NT2/D1 (cell line): ENCODE data around the gene ADPRH.

ENCODE experiments used
- DNase-seq: peaks from one replicate; pipeline ENCODE4 v3.0.0-alpha.2; 2011; ENCODE audit warnings: low read depth, low spot score
- H3K27me3 ChIP-seq: 2 replicates; pipeline ENCODE4 v1.6.0; 2011; ENCODE audit warnings: mild to moderate bottlenecking; ENCODE audit not compliant: insufficient read length, insufficient read depth
- H3K36me3 ChIP-seq: 2 replicates; pipeline ENCODE4 v1.6.1; 2011; ENCODE audit warnings: mild to moderate bottlenecking, low read length, mixed read lengths; ENCODE audit not compliant: insufficient read depth, insufficient read length
- H3K4me1 ChIP-seq: 2 replicates; pipeline ENCODE4 v1.5.1; 2011; ENCODE audit not compliant: insufficient read depth, insufficient read length
- H3K4me3 ChIP-seq: 2 replicates; pipeline ENCODE4 v1.5.1; 2011; ENCODE audit warnings: low read depth; ENCODE audit not compliant: insufficient read length
- H3K9ac ChIP-seq: 2 replicates; pipeline ENCODE4 v1.6.0; 2011; ENCODE audit warnings: low read depth; ENCODE audit not compliant: insufficient read length
- H3K9me3 ChIP-seq: 2 replicates; pipeline ENCODE4 v1.5.1; 2011; ENCODE audit warnings: mild to moderate bottlenecking, low read length; ENCODE audit not compliant: insufficient read depth
- SUZ12 ChIP-seq: IDR thresholded peaks from 2 replicates; pipeline ENCODE4 v1.6.1; 2011; ENCODE audit not compliant: insufficient read length, insufficient read depth; ENCODE audit errors: extremely low read depth
- YY1 ChIP-seq: IDR thresholded peaks from 2 replicates; pipeline ENCODE4 v1.6.1; 2011; ENCODE audit not compliant: insufficient read length, insufficient read depth
- ZNF274 ChIP-seq: IDR thresholded peaks from 2 replicates; pipeline ENCODE4 v1.6.1; 2011; ENCODE audit warnings: mild to moderate bottlenecking, low read depth, low read length

The ADPRH gene

GRCh38 chr3:119580067-119580760 lies 922 bp downstream of the ADPRH start:
- TF ChIP-seq ZNF274, result no peak
- no peak for TF ChIP-seq YY1
- TF ChIP-seq SUZ12, result no peak
- peaks cover 13% of the 10 kb centered on the region for H3K27me3 ChIP-seq
- no peak for DNase-seq
- peak overlapping the region; percentile 71 for H3K4me3 ChIP-seq
- no peaks in the 10 kb centered on the region for H3K36me3 ChIP-seq
- H3K9me3 ChIP-seq, result no peaks in the 10 kb centered on the region
- H3K9ac ChIP-seq, result peak overlapping the region; percentile 92
- no peaks in the 10 kb centered on the region for H3K4me1 ChIP-seq

- Histone ChIP-seq H3K4me3 (no peak overlapping the region), H3K9me3 (no peaks in the 10 kb centered on the region), H3K27me3 (peaks cover 13% of the 10 kb centered on the region), H3K9ac (no peak overlapping the region), H3K36me3 (peaks cover 5% of the 10 kb centered on the region), H3K4me1 (no peaks in the 10 kb centered on the region)
- TF ChIP-seq YY1, result no peak
- no peak for TF ChIP-seq ZNF274
- no peak for TF ChIP-seq SUZ12
- no peak for DNase-seq
These were observed 2.9 kb downstream of the ADPRH start for GRCh38 chr3:119582178-119582577.

GRCh38 chr3:119585208-119585607 lies 5.9 kb downstream of the ADPRH start:
- Histone ChIP-seq H3K4me1 (peaks cover 4% of the 10 kb centered on the region), H3K9me3 (no peaks in the 10 kb centered on the region), H3K4me3 (no peak overlapping the region), H3K36me3 (peaks cover 5% of the 10 kb centered on the region), H3K9ac (no peak overlapping the region), H3K27me3 (no peaks in the 10 kb centered on the region)
- no peak for DNase-seq
- TF ChIP-seq ZNF274 (no peak), SUZ12 (no peak), YY1 (no peak)

DNA sequence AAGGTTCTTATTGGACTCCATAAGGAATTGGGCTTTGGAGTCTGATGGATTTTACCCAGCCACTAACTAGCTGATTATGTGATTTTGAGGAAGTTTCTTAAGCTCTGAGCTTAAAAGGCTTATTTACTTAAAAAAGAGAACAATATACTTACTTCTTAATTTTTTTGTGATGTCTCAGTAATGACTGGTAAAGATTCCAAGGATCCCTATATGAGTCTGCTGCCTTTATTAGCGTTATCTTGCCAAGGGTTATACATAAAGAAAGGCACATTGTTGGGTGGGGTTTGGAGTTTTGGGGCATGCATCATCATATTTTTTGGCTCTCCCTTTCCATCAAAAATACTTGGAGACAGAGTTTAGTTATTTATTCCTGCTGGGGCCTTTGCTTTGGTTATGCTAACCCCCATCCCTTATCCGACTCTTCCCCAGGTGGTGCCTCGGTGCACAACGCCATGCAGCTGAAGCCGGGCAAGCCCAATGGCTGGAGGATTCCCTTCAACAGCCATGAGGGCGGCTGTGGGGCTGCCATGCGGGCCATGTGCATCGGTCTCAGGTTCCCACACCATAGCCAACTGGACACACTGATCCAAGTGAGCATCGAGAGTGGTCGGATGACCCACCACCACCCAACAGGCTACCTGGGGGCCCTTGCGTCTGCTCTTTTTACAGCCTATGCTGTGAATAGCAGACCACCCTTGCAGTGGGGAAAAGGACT lies 6.7 kb downstream of the ADPRH start:
- no peak for DNase-seq
- no peak for TF ChIP-seq SUZ12
- TF ChIP-seq YY1, result no peak
- TF ChIP-seq ZNF274, result no peak
- no peak overlapping the region for H3K4me3 ChIP-seq
- no peaks in the 10 kb centered on the region for H3K27me3 ChIP-seq
- H3K36me3 ChIP-seq, result peaks cover 5% of the 10 kb centered on the region
- no peak overlapping the region for H3K9ac ChIP-seq
- peaks cover 4% of the 10 kb centered on the region for H3K4me1 ChIP-seq
- no peaks in the 10 kb centered on the region for H3K9me3 ChIP-seq

DNA sequence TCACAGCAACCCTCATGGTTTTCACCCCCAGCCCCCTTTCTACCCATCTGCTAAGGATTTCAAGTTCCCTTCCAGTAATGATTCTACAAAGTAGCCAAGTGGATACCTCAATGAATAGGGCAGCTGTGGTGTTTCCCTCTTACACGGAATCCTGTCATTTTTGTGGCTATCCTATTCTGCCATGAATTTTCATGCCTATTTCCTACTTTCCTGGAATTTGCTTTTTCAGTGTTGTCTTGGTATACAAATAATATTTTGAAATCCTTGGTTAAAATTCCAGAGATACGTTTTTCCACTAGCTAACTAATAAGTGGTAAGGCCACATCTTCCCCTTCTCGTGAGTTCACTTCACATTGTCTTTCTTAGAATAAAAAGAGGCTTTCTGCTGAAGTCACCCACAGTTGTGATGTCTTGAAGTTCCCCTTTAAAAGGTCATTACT lies 7.5 kb downstream of the ADPRH start:
- H3K4me1 ChIP-seq, result peaks cover 4% of the 10 kb centered on the region
- H3K4me3 ChIP-seq, result no peak overlapping the region

DNA sequence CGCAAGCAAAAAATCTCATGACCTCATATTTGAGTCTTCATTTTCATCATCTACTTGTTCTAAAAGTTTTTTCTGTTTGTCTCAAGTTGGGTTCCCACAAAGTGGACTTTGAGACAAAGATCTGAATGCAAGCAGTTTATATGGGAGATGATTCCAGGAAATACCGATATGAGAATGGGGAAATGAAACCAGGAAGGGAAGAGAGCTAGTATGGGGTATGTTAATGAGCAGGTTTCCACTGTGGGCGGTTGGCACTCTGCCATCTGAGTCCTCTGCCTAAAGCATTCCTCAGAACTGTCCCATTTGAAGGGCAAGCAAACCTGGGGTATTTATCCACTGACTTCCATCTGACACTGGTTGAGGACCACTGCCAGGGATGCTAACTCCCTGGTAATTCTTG lies 8.8 kb downstream of the ADPRH start:
- TF ChIP-seq SUZ12, result no peak
- no peak for TF ChIP-seq YY1
- TF ChIP-seq ZNF274, result no peak
- DNase-seq, result no peak
- peaks cover 4% of the 10 kb centered on the region for H3K4me1 ChIP-seq
- H3K36me3 ChIP-seq, result peaks cover 5% of the 10 kb centered on the region
- H3K9me3 ChIP-seq, result no peaks in the 10 kb centered on the region
- no peak overlapping the region for H3K9ac ChIP-seq
- H3K4me3 ChIP-seq, result no peak overlapping the region
- H3K27me3 ChIP-seq, result peaks cover 3% of the 10 kb centered on the region

More for the DNA sequence above, 7.5 kb downstream of the ADPRH start:
- Histone ChIP-seq H3K27me3 (no peaks in the 10 kb centered on the region), H3K9me3 (no peaks in the 10 kb centered on the region), H3K9ac (no peak overlapping the region), H3K36me3 (peaks cover 5% of the 10 kb centered on the region)
- DNase-seq, result no peak
- TF ChIP-seq ZNF274, result no peak
- TF ChIP-seq YY1, result no peak
- TF ChIP-seq SUZ12, result no peak

DNA sequence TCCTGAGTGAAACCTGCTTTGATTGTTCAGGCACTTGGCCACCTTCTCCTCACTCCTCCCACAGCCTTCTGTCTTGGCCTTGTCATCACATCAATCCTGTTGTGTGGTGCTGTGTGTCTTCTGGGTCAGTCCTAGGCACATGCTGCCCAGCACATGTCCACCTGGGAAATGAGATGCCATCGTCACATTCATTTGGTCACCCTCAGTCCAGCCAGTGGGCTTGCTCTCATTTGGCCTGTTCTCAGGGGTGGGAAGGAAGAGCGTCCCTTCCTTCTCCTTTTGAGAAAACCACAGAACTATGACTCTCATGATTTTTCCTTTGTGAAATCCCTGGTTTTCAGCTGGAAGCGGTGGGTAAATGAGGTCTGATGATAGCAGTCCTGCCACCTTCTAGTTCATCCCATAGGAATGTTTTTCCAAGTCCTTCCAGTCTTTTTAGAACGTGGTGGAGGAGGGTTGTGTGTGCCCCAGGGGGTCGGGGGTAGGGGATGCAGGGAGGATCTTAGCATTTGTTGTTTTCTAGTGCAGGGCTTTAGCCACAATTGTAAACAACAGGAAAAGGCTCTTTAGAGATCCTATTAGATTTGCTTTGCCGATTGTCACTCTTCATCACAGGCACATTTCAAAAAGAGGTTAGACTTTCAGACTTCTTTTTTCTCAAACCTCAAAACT lies 9.9 kb downstream of the ADPRH start:
- Histone ChIP-seq H3K4me1 (peaks cover 4% of the 10 kb centered on the region), H3K4me3 (no peak overlapping the region), H3K9ac (no peak overlapping the region), H3K36me3 (peaks cover 5% of the 10 kb centered on the region), H3K27me3 (peaks cover 3% of the 10 kb centered on the region), H3K9me3 (no peaks in the 10 kb centered on the region)
- no peak for TF ChIP-seq YY1
- DNase-seq, result peak; percentile 36
